Astrocyte (in vitro differentiated cells and primary cell): ENCODE results near the gene ARL6IP4.

Experiments
- EZH2 ChIP-seq: IDR thresholded peaks from 2 replicates; pipeline ENCODE4 v1.6.1; 2012; ENCODE audit warnings: mild to moderate bottlenecking, low read length, inconsistent platforms; ENCODE audit not compliant: insufficient read depth
- TF ChIP-seq, protein P1 (sequence below): IDR thresholded peaks from 2 replicates; pipeline ENCODE4 v1.5.1; 2011; ENCODE audit warnings: low read depth, mild to moderate bottlenecking, inconsistent platforms, low read length, moderate library complexity; ENCODE audit not compliant: insufficient read depth

DNA sequence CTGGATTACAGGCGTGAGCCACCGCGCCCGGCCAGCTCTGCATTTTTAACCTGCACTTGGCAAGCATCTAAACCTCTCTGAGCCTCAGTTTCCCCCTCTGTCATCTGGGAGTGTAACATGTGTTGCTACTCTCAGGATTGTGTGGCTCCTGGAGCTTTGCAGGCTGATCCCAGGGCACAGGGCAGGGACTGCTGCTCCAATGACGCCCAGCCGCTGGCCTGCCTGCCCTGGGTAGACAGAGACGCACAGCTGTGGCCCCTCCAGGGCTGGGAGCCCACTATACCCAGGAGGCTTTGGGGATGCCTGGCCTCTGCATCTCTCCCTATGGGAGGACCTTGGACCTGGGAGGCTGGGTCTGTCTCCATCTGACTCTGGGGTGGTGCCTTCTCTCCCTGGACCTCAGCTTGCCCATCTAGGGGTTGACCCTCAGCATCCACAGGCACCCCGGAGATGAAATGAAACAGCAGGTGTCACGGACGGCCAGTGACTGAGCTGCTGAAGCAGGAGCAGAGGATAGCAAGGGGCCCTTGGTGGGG lies 13.7 kb downstream of the ARL6IP4 start:
- TF ChIP-seq, protein P1, sequence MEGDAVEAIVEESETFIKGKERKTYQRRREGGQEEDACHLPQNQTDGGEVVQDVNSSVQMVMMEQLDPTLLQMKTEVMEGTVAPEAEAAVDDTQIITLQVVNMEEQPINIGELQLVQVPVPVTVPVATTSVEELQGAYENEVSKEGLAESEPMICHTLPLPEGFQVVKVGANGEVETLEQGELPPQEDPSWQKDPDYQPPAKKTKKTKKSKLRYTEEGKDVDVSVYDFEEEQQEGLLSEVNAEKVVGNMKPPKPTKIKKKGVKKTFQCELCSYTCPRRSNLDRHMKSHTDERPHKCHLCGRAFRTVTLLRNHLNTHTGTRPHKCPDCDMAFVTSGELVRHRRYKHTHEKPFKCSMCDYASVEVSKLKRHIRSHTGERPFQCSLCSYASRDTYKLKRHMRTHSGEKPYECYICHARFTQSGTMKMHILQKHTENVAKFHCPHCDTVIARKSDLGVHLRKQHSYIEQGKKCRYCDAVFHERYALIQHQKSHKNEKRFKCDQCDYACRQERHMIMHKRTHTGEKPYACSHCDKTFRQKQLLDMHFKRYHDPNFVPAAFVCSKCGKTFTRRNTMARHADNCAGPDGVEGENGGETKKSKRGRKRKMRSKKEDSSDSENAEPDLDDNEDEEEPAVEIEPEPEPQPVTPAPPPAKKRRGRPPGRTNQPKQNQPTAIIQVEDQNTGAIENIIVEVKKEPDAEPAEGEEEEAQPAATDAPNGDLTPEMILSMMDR = no peak
- TF ChIP-seq EZH2 = no peak
